Peyer's patch (tissue), 4 donors: ENCODE measurements around the gene MFSD6L.

Experiments used
- CTCF ChIP-seq, 6 experiments: fragments of 450-650 bp in 4 of 6; fragments of 200-600 bp in 2 of 6; sonication (generic) in 1 of 6; IDR thresholded peaks; one replicate each; pipeline ENCODE4 v1.5.1; 2017 to 2019; ENCODE audit warnings: antibody characterized with exemption in 6 of 6, mild to moderate bottlenecking in 3 of 6, moderate library complexity in 1 of 6
- POLR2A ChIP-seq, 2 donors: fragments of 450-650 bp; IDR thresholded peaks; one replicate each; pipeline ENCODE4 v1.5.1; 2017; ENCODE audit warnings: antibody characterized with exemption in 2 of 2, mild to moderate bottlenecking in 2 of 2, moderate library complexity in 2 of 2

DNA sequence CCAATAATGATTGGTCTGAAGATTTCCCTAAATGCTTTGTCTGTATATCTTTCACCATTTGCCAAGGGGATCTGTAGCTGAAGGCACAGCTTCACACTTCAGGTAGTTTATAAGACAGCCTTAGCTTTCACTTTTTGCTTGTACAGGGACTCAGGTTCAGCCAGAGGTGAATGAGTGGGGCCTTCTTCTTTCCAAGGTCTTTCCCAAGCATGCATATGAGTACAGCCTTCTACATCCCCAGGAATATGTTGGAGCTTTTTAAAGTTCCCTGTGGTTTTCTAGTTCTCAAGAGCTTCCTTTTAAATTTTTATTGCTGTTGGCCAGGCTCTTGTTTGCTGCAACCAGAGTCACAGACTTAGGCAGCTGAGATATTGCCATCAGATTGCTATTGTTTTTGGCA, 22.9 kb downstream of the MFSD6L start:
- TF ChIP-seq POLR2A (IDR thresholded peaks at IDR 0.05) (no peak), CTCF (IDR thresholded peaks at IDR 0.05) (no peak)
